HUES6 (cell line): ENCODE data around the gene TRIO.

Experiments
- H3K27ac ChIP-seq: 2 replicates; pipeline ENCODE4 v1.7.0; 2013; ENCODE audit warnings: low read depth, mild to moderate bottlenecking, low read length, inconsistent platforms
- H3K27me3 ChIP-seq: 2 replicates; pipeline ENCODE4 v1.6.1; 2013; ENCODE audit warnings: low read length; ENCODE audit not compliant: control insufficient read depth, insufficient read depth
- H3K36me3 ChIP-seq: 2 replicates; pipeline ENCODE4 v1.6.1; 2013; ENCODE audit warnings: low read length; ENCODE audit not compliant: control insufficient read depth, insufficient read depth
- H3K4me1 ChIP-seq: 2 replicates; pipeline ENCODE4 v1.6.1; 2013; ENCODE audit warnings: low read length; ENCODE audit not compliant: control insufficient read depth, insufficient read depth
- H3K4me3 ChIP-seq: 2 replicates; pipeline ENCODE4 v1.5.1; 2013; ENCODE audit warnings: low read depth, low read length
- H3K9ac ChIP-seq: one replicate; pipeline ENCODE4 v1.6.1; 2013; ENCODE audit warnings: mild to moderate bottlenecking, low read length
- H3K9me3 ChIP-seq: 2 replicates; pipeline ENCODE4 v1.6.1; 2013; ENCODE audit warnings: low read depth, low read length; ENCODE audit not compliant: control insufficient read depth, insufficient read depth

TRIO gene

GRCh38 chr5:14231156-14231555 lies 88.0 kb downstream of the TRIO start:
- Histone ChIP-seq H3K9ac (no peak overlapping the region), H3K4me3 (no peak overlapping the region), H3K27ac (no peak overlapping the region), H3K4me1 (peaks cover 44% of the 10 kb centered on the region), H3K27me3 (no peaks in the 10 kb centered on the region), H3K9me3 (no peaks in the 10 kb centered on the region), H3K36me3 (no peaks in the 10 kb centered on the region)

- H3K36me3 ChIP-seq = no peaks in the 10 kb centered on the region
- H3K27ac ChIP-seq = no peak overlapping the region
- peaks cover 45% of the 10 kb centered on the region for H3K4me1 ChIP-seq
- no peak overlapping the region for H3K4me3 ChIP-seq
- H3K9ac ChIP-seq = no peak overlapping the region
- no peaks in the 10 kb centered on the region for H3K27me3 ChIP-seq
- H3K9me3 ChIP-seq = no peaks in the 10 kb centered on the region
These were observed 88.7 kb downstream of the TRIO start for GRCh38 chr5:14231890-14232289.

- Histone ChIP-seq H3K9me3 (no peaks in the 10 kb centered on the region), H3K27ac (no peak overlapping the region), H3K4me3 (no peak overlapping the region), H3K27me3 (no peaks in the 10 kb centered on the region), H3K36me3 (no peaks in the 10 kb centered on the region), H3K9ac (no peak overlapping the region), H3K4me1 (peaks cover 61% of the 10 kb centered on the region)
These were observed 91.1 kb downstream of the TRIO start for GRCh38 chr5:14234204-14234603.

- peaks cover 55% of the 10 kb centered on the region for H3K4me1 ChIP-seq
- no peaks in the 10 kb centered on the region for H3K27me3 ChIP-seq
- no peaks in the 10 kb centered on the region for H3K9me3 ChIP-seq
- H3K4me3 ChIP-seq = no peak overlapping the region
- no peak overlapping the region for H3K9ac ChIP-seq
- H3K27ac ChIP-seq = no peak overlapping the region
- no peaks in the 10 kb centered on the region for H3K36me3 ChIP-seq
These were observed 92.7 kb downstream of the TRIO start for GRCh38 chr5:14235872-14236271.

GRCh38 chr5:14236757-14237156 lies 93.6 kb downstream of the TRIO start:
- Histone ChIP-seq H3K9me3 (no peaks in the 10 kb centered on the region), H3K4me3 (no peak overlapping the region), H3K4me1 (peaks cover 47% of the 10 kb centered on the region)

GRCh38 chr5:14237317-14238086 lies 94.4 kb downstream of the TRIO start:
- H3K27ac ChIP-seq = no peak overlapping the region

More at GRCh38 chr5:14236757-14237156, 93.6 kb downstream of the TRIO start:
- Histone ChIP-seq H3K36me3 (no peaks in the 10 kb centered on the region), H3K27ac (no peak overlapping the region), H3K27me3 (no peaks in the 10 kb centered on the region), H3K9ac (no peak overlapping the region)

GRCh38 chr5:14238272-14238671 lies 95.1 kb downstream of the TRIO start:
- no peak overlapping the region for H3K4me3 ChIP-seq
- no peaks in the 10 kb centered on the region for H3K27me3 ChIP-seq
- no peaks in the 10 kb centered on the region for H3K36me3 ChIP-seq
- H3K4me1 ChIP-seq = peaks cover 50% of the 10 kb centered on the region
- H3K27ac ChIP-seq = no peak overlapping the region
- no peak overlapping the region for H3K9ac ChIP-seq
- H3K9me3 ChIP-seq = no peaks in the 10 kb centered on the region

More at GRCh38 chr5:14237317-14238086, 94.4 kb downstream of the TRIO start:
- Histone ChIP-seq H3K27me3 (no peaks in the 10 kb centered on the region), H3K4me3 (no peak overlapping the region), H3K36me3 (no peaks in the 10 kb centered on the region), H3K4me1 (peaks cover 42% of the 10 kb centered on the region), H3K9ac (no peak overlapping the region), H3K9me3 (no peaks in the 10 kb centered on the region)

GRCh38 chr5:14239404-14239803 lies 96.3 kb downstream of the TRIO start:
- no peaks in the 10 kb centered on the region for H3K36me3 ChIP-seq
- peaks cover 52% of the 10 kb centered on the region for H3K4me1 ChIP-seq
- H3K27ac ChIP-seq = no peak overlapping the region
- no peaks in the 10 kb centered on the region for H3K9me3 ChIP-seq
- no peak overlapping the region for H3K4me3 ChIP-seq
- H3K9ac ChIP-seq = no peak overlapping the region
- no peaks in the 10 kb centered on the region for H3K27me3 ChIP-seq

- H3K4me1 ChIP-seq = peaks cover 57% of the 10 kb centered on the region
- H3K4me3 ChIP-seq = no peak overlapping the region
- H3K27me3 ChIP-seq = no peaks in the 10 kb centered on the region
- no peak overlapping the region for H3K9ac ChIP-seq
- no peak overlapping the region for H3K27ac ChIP-seq
- H3K36me3 ChIP-seq = no peaks in the 10 kb centered on the region
- H3K9me3 ChIP-seq = no peaks in the 10 kb centered on the region
These were observed 96.8 kb downstream of the TRIO start for GRCh38 chr5:14239951-14240350.

- peaks cover 57% of the 10 kb centered on the region for H3K4me1 ChIP-seq
- no peak overlapping the region for H3K9ac ChIP-seq
- no peaks in the 10 kb centered on the region for H3K27me3 ChIP-seq
- H3K36me3 ChIP-seq = no peaks in the 10 kb centered on the region
- H3K27ac ChIP-seq = no peak overlapping the region
- no peaks in the 10 kb centered on the region for H3K9me3 ChIP-seq
- H3K4me3 ChIP-seq = no peak overlapping the region
These were observed 97.2 kb downstream of the TRIO start for GRCh38 chr5:14240359-14240758.

- Histone ChIP-seq H3K36me3 (no peaks in the 10 kb centered on the region), H3K9ac (no peak overlapping the region), H3K9me3 (no peaks in the 10 kb centered on the region), H3K4me3 (no peak overlapping the region), H3K27me3 (no peaks in the 10 kb centered on the region), H3K4me1 (peaks cover 60% of the 10 kb centered on the region), H3K27ac (no peak overlapping the region)
These were observed 98.0 kb downstream of the TRIO start for GRCh38 chr5:14241141-14241540.
